HCEC 1CT (cell line): ENCODE measurements around the gene ZMYND8.

Source experiments
- DNase-seq: peaks from one replicate; pipeline ENCODE4 v3.0.0-alpha.2; 2017

ZMYND8 gene

GRCh38 chr20:47353692-47354463, 2.6 kb downstream of the ZMYND8 start:
- DNase-seq, result no peak

- DNase-seq, result no peak
Observed at GRCh38 chr20:47353239-47353691, 3.2 kb downstream of the ZMYND8 start.

- no peak for DNase-seq
Observed at GRCh38 chr20:47352332-47353238, 3.9 kb downstream of the ZMYND8 start.

- no peak for DNase-seq
Observed at GRCh38 chr20:47351643-47352331, 4.7 kb downstream of the ZMYND8 start.

GRCh38 chr20:47350691-47351545, 5.6 kb downstream of the ZMYND8 start:
- no peak for DNase-seq

GRCh38 chr20:47350181-47350550, 6.3 kb downstream of the ZMYND8 start:
- no peak for DNase-seq

- DNase-seq, result no peak
Observed at GRCh38 chr20:47349365-47350180, 6.9 kb downstream of the ZMYND8 start.

- DNase-seq, result no peak
Observed at GRCh38 chr20:47348539-47349142, 7.9 kb downstream of the ZMYND8 start.

GRCh38 chr20:47347661-47348435, 8.7 kb downstream of the ZMYND8 start:
- no peak for DNase-seq

- no peak for DNase-seq
Observed at GRCh38 chr20:47346172-47346571, 10.3 kb downstream of the ZMYND8 start.

- no peak for DNase-seq
Observed at GRCh38 chr20:47345214-47345613, 11.3 kb downstream of the ZMYND8 start.

GRCh38 chr20:47343007-47343472, 13.5 kb downstream of the ZMYND8 start:
- DNase-seq, result no peak

- no peak for DNase-seq
Observed at GRCh38 chr20:47338131-47338628, 18.3 kb downstream of the ZMYND8 start.

GRCh38 chr20:47337413-47337812, 19.1 kb downstream of the ZMYND8 start:
- DNase-seq, result no peak

GRCh38 chr20:47336129-47336754, 20.3 kb downstream of the ZMYND8 start:
- peak; percentile 87 for DNase-seq

- no peak for DNase-seq
Observed at GRCh38 chr20:47335251-47336128, 21.0 kb downstream of the ZMYND8 start.

GRCh38 chr20:47334022-47334551, 22.4 kb downstream of the ZMYND8 start:
- DNase-seq, result peak; percentile 99
